Liver (tissue), 9 donors: ENCODE results near the gene RIMBP2. TPM values are rescaled to one million over a fixed set of nuclear protein-coding genes. Genes with fewer than 3 reads are reported as not detected.

ENCODE experiments used
- DNase-seq: peaks from one replicate; pipeline ENCODE4 v3.0.0-alpha.2; 2017; ENCODE audit warnings: low spot score
- H3K27ac ChIP-seq, 2 donors: one replicate each; pipeline ENCODE4 v1.7.0; 2013; ENCODE audit warnings: inconsistent platforms in 2 of 2, low read length in 2 of 2, control low read depth in 1 of 2, low read depth in 1 of 2, mild to moderate bottlenecking in 1 of 2
- H3K27me3 ChIP-seq, 4 donors: one replicate each; pipeline versions ENCODE4 v1.6.1 to v1.7.0; 2013; ENCODE audit warnings: low read length in 3 of 4, inconsistent platforms in 1 of 4, mild to moderate bottlenecking in 1 of 4, moderate library complexity in 1 of 4; ENCODE audit not compliant: control insufficient read depth in 4 of 4, insufficient read depth in 4 of 4
- H3K36me3 ChIP-seq, 4 donors: one replicate each; pipeline versions ENCODE4 v1.6.1 to v1.7.0; 2013; ENCODE audit warnings: low read length in 3 of 4, mild to moderate bottlenecking in 3 of 4, low read depth in 1 of 4, moderate library complexity in 1 of 4; ENCODE audit not compliant: control insufficient read depth in 4 of 4, insufficient read depth in 3 of 4
- H3K4me1 ChIP-seq, 4 donors: one replicate each; pipeline versions ENCODE4 v1.6.1 to v1.7.0; 2013; ENCODE audit warnings: low read length in 3 of 4, mild to moderate bottlenecking in 3 of 4, moderate library complexity in 1 of 4; ENCODE audit not compliant: control insufficient read depth in 4 of 4, insufficient read depth in 4 of 4
- H3K4me3 ChIP-seq, 3 donors: one replicate each; pipeline versions ENCODE4 v1.6.1 to v1.7.0; 2013; ENCODE audit warnings: low read length in 3 of 3, control low read depth in 1 of 3, low read depth in 1 of 3, mild to moderate bottlenecking in 1 of 3
- H3K9ac ChIP-seq, 2 donors: one replicate each; pipeline ENCODE4 v1.7.0; 2013; ENCODE audit warnings: low read length in 2 of 2, mild to moderate bottlenecking in 2 of 2, moderate library complexity in 2 of 2, control low read depth in 1 of 2, low read depth in 1 of 2
- H3K9me3 ChIP-seq, 4 donors: one replicate each; pipeline versions ENCODE4 v1.6.1 to v1.7.0; 2013; ENCODE audit warnings: low read length in 3 of 4; ENCODE audit not compliant: control insufficient read depth in 4 of 4
- EGR1 ChIP-seq, 2 donors: IDR thresholded peaks; 2 replicates each; pipeline ENCODE4 v1.6.1; 2016 to 2018; ENCODE audit warnings: antibody characterized with exemption in 2 of 2, low read depth in 2 of 2
- FOXA2 ChIP-seq: IDR thresholded peaks from 2 replicates; pipeline ENCODE4 v1.6.1; 2016; ENCODE audit warnings: antibody characterized with exemption
- GABPA ChIP-seq, 2 donors: IDR thresholded peaks in 1 of 2; conservative IDR thresholded peaks in 1 of 2; 2 replicates each; pipeline ENCODE4 v1.6.1; 2016; ENCODE audit warnings: antibody characterized with exemption in 2 of 2, mild to moderate bottlenecking in 1 of 2, moderate library complexity in 1 of 2
- HNF4A ChIP-seq, 2 donors: conservative IDR thresholded peaks; 2 replicates each; pipeline ENCODE4 v1.6.1; 2016; ENCODE audit warnings: antibody characterized with exemption in 2 of 2, mild to moderate bottlenecking in 2 of 2
- HNF4G ChIP-seq: IDR thresholded peaks from 2 replicates; pipeline ENCODE4 v1.6.1; 2016; ENCODE audit warnings: antibody characterized with exemption
- JUND ChIP-seq, 2 donors: IDR thresholded peaks; 2 replicates each; pipeline ENCODE4 v1.6.1; 2016; ENCODE audit warnings: antibody characterized with exemption in 2 of 2
- NR2F2 ChIP-seq: IDR thresholded peaks from 2 replicates; pipeline ENCODE4 v1.6.1; 2016; ENCODE audit warnings: antibody characterized with exemption
- RXRA ChIP-seq, 2 donors: IDR thresholded peaks; 2 replicates each; pipeline ENCODE4 v1.6.1; 2017 to 2018; ENCODE audit warnings: antibody characterized with exemption in 2 of 2, mild to moderate bottlenecking in 1 of 2
- SP1 ChIP-seq: IDR thresholded peaks from 2 replicates; pipeline ENCODE4 v1.6.1; 2018; ENCODE audit warnings: antibody characterized with exemption, mild to moderate bottlenecking
- TAF1 ChIP-seq: conservative IDR thresholded peaks from 2 replicates; pipeline ENCODE4 v1.6.1; 2016; ENCODE audit warnings: antibody characterized with exemption, mild to moderate bottlenecking
- YY1 ChIP-seq: IDR thresholded peaks from 2 replicates; pipeline ENCODE4 v1.6.1; 2016; ENCODE audit warnings: antibody characterized with exemption, mild to moderate bottlenecking
- WGBS: extraction: QIAGEN DNeasy Blood & Tissue Kit; methylation state at CpG from one replicate; pipeline ENCODE4 v1.1.7; 2013; 5-methylcytosine and 5-hydroxymethylcytosine counted together
- polyA plus RNA-seq, 2 donors: library from polyadenylated mRNA; stranded (reverse) in 1 of 2; unstranded in 1 of 2; fragments of 200-250 nt in 1 of 2; fragments of >200 nt in 1 of 2; fragmentation: Nextera tagmentation in 1 of 2; extraction: Ambion mirVana in 1 of 2; gene quantifications; one replicate each; pipeline versions ENCODE4 v1.2.1 to v1.2.3, GENCODE V29; 2013 to 2015
- total RNA-seq, 2 donors: library from RNA; depleted of rRNA; stranded (reverse); fragments of >200 nt; gene quantifications; one replicate each; pipeline ENCODE4 v1.2.3, GENCODE V29; 2014
- TF ChIP-seq, protein P1 (sequence below): IDR thresholded peaks from 2 replicates; pipeline ENCODE4 v1.6.1; 2016; ENCODE audit warnings: antibody characterized with exemption
- TF ChIP-seq, protein P2 (sequence below): fragments of 150-350 bp; IDR thresholded peaks from 2 replicates; pipeline ENCODE4 v1.5.1; 2017; ENCODE audit warnings: improper control_type of control experiment, low read depth, low read length; ENCODE audit not compliant: missing input control
- TF ChIP-seq, protein P3 (sequence below): IDR thresholded peaks from 2 replicates; pipeline ENCODE4 v1.6.1; 2016; ENCODE audit warnings: antibody characterized with exemption
- TF ChIP-seq, protein P4 (sequence below): IDR thresholded peaks from 2 replicates; pipeline ENCODE4 v1.6.1; 2016; ENCODE audit warnings: antibody characterized with exemption, mild to moderate bottlenecking
- donor health status: healthy.
- donor health status: healthy.
- donor health status: healthy.
- donor health status: healthy.
- donor health status: healthy.

The RIMBP2 gene
- total and polyA plus RNA-seq, 4 donors, result 0.01 to 0.17 (median 0.09) TPM; not detected in 1

DNA sequence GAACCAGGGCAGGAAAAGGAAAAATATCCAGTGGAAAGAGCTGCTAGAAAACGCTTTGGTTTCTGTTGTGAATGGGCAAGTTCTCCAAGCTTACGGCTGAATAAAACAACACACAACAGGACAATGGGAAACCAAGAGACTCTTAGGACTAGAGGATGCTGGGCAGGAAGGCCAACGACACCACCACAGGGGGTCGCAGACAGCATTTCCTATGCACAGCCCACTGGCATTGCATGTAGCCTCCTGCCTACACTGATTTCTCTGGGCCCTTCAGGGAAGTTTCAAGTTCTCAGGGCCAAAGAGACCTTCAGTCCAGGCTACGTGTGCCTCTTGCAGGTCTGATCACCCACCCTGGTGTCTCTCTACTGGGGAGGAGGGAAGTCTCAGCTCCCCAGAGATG lies 108.0 kb downstream of the RIMBP2 start:
- Histone ChIP-seq H3K4me3 (no peak overlapping the region), H3K27ac (no peak overlapping the region), H3K36me3 (no peaks in the 10 kb centered on the region), H3K4me1 (no peaks in the 10 kb centered on the region), H3K27me3 (no peaks in the 10 kb centered on the region), H3K9ac (no peak overlapping the region), H3K9me3 (no peaks in the 10 kb centered on the region)
- no peak for DNase-seq
- WGBS, result 59% methylated on average over 5 of the region's 5 CpGs
- TF ChIP-seq SP1, result no peak
- TF ChIP-seq, protein P1, sequence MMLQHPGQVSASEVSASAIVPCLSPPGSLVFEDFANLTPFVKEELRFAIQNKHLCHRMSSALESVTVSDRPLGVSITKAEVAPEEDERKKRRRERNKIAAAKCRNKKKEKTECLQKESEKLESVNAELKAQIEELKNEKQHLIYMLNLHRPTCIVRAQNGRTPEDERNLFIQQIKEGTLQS, result no peak

DNA sequence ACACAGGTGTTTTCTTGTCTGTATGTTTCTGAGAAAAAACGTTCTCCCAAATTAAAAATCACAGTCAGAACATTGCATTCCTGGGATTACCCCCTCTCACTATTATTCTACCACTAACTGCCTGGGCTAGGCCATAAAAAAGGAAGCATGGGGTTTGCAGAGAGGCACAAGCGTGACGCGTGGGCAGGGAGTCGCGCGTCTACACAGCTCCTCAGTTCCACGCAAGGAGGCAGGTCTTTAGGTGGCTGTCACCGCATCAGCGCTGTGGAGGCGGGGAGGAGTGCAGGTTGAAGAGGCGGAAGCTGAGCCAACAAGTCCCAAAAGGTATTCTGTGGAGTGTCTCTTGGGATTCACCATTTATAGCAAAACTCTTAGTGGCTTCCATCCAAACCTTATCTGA lies 109.9 kb downstream of the RIMBP2 start:
- TF ChIP-seq, protein P1, result no peak
- TF ChIP-seq, protein P2, sequence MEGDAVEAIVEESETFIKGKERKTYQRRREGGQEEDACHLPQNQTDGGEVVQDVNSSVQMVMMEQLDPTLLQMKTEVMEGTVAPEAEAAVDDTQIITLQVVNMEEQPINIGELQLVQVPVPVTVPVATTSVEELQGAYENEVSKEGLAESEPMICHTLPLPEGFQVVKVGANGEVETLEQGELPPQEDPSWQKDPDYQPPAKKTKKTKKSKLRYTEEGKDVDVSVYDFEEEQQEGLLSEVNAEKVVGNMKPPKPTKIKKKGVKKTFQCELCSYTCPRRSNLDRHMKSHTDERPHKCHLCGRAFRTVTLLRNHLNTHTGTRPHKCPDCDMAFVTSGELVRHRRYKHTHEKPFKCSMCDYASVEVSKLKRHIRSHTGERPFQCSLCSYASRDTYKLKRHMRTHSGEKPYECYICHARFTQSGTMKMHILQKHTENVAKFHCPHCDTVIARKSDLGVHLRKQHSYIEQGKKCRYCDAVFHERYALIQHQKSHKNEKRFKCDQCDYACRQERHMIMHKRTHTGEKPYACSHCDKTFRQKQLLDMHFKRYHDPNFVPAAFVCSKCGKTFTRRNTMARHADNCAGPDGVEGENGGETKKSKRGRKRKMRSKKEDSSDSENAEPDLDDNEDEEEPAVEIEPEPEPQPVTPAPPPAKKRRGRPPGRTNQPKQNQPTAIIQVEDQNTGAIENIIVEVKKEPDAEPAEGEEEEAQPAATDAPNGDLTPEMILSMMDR, result no peak
- no peak for TF ChIP-seq YY1
- no peak for TF ChIP-seq SP1
- H3K36me3 ChIP-seq, result no peaks in the 10 kb centered on the region

DNA sequence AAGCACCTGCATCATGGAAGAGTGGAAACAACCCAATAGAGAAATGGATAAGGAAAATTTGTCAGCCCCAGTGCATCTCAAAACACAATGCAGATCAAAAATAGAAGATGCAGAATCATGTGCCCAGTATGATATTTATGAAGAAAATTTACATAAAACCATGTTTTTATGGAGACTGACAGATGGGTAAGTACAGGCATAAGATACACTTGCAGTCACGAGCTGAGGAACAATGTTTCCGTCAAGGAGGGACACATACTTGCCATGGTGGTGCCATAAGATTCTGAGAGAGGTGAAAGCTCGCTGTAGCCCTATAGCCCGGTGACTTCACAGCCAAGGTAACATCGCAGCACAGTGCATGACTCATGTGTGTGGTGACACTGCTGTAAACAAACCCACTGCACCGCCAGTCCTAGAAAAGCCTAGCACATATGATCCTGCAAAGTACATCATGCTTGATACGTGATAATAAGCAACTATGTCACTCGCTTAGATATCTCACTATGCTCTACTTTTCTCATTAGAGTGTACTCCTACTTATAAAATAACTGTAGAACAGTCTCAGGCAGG lies 112.6 kb downstream of the RIMBP2 start:
- no peak overlapping the region for H3K4me3 ChIP-seq
- 76% methylated on average over 8 of the region's 8 CpGs for WGBS
- TF ChIP-seq HNF4G (no peak), HNF4A (conservative IDR thresholded peaks at IDR 0.05) (no peak), FOXA2 (no peak), NR2F2 (no peak)
- TF ChIP-seq, protein P3, sequence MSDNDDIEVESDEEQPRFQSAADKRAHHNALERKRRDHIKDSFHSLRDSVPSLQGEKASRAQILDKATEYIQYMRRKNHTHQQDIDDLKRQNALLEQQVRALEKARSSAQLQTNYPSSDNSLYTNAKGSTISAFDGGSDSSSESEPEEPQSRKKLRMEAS, result no peak
- no peaks in the 10 kb centered on the region for H3K27me3 ChIP-seq
- H3K27ac ChIP-seq, result no peak overlapping the region
- H3K36me3 ChIP-seq, result no peaks in the 10 kb centered on the region
- H3K4me1 ChIP-seq, result no peaks in the 10 kb centered on the region
- no peak overlapping the region for H3K9ac ChIP-seq
- no peak for DNase-seq
- peaks cover 0 to 4% (median 1%) of the 10 kb centered on the region in 4 donors for H3K9me3 ChIP-seq

More for the DNA sequence above, 109.9 kb downstream of the RIMBP2 start:
- H3K4me1 ChIP-seq, result no peaks in the 10 kb centered on the region
- no peak overlapping the region for H3K27ac ChIP-seq
- no peaks in the 10 kb centered on the region for H3K9me3 ChIP-seq
- no peaks in the 10 kb centered on the region for H3K27me3 ChIP-seq
- H3K9ac ChIP-seq, result no peak overlapping the region
- WGBS, result 91% methylated on average over 12 of the region's 12 CpGs
- DNase-seq, result no peak
- H3K4me3 ChIP-seq, result no peak overlapping the region

DNA sequence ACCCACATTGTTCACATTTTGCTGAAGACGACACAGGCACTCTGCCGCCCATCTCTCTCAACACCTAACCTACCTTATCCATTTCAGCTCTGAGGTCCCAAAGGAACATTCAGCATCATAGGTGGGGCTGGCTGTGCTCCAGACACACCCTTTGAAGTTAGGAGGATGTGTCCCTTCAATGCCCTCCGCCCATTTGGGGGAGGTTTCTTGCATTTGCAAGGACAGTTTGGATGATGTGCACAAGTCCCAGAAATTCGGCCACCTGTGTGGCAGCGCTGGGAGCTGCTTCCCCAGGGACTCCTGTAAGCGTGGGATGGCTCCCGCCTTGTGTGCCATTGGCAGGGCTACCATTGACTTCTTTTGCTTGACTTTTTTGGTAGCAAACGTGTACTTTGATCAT lies 113.8 kb downstream of the RIMBP2 start:
- peaks cover 0 to 6% (median 3%) of the 10 kb centered on the region in 4 donors for H3K9me3 ChIP-seq
- DNase-seq, result no peak
- H3K4me3 ChIP-seq, result no peak overlapping the region
- no peak overlapping the region for H3K27ac ChIP-seq
- 80% methylated on average over 8 of the region's 8 CpGs for WGBS
- H3K27me3 ChIP-seq, result no peaks in the 10 kb centered on the region
- no peak overlapping the region for H3K9ac ChIP-seq
- no peaks in the 10 kb centered on the region for H3K4me1 ChIP-seq
- H3K36me3 ChIP-seq, result no peaks in the 10 kb centered on the region
- TF ChIP-seq SP1 (no peak), TAF1 (no peak), RXRA (IDR thresholded peaks at IDR 0.05) (no peak), JUND (IDR thresholded peaks at IDR 0.05) (no peak), EGR1 (IDR thresholded peaks at IDR 0.05; ENCODE audit: low read depth in 2 of 2) (no peak), GABPA (IDR thresholded peaks at IDR 0.05 in 1 of 2, conservative IDR thresholded peaks at IDR 0.05 in 1 of 2) (no peak)
- TF ChIP-seq, protein P4, sequence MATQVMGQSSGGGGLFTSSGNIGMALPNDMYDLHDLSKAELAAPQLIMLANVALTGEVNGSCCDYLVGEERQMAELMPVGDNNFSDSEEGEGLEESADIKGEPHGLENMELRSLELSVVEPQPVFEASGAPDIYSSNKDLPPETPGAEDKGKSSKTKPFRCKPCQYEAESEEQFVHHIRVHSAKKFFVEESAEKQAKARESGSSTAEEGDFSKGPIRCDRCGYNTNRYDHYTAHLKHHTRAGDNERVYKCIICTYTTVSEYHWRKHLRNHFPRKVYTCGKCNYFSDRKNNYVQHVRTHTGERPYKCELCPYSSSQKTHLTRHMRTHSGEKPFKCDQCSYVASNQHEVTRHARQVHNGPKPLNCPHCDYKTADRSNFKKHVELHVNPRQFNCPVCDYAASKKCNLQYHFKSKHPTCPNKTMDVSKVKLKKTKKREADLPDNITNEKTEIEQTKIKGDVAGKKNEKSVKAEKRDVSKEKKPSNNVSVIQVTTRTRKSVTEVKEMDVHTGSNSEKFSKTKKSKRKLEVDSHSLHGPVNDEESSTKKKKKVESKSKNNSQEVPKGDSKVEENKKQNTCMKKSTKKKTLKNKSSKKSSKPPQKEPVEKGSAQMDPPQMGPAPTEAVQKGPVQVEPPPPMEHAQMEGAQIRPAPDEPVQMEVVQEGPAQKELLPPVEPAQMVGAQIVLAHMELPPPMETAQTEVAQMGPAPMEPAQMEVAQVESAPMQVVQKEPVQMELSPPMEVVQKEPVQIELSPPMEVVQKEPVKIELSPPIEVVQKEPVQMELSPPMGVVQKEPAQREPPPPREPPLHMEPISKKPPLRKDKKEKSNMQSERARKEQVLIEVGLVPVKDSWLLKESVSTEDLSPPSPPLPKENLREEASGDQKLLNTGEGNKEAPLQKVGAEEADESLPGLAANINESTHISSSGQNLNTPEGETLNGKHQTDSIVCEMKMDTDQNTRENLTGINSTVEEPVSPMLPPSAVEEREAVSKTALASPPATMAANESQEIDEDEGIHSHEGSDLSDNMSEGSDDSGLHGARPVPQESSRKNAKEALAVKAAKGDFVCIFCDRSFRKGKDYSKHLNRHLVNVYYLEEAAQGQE, result no peak
- TF ChIP-seq, protein P3, result no peak
- TF ChIP-seq, protein P1, result no peak
